Endothelial cell of umbilical vein (primary cell): ENCODE results near the gene SCAPER. TPM values are rescaled to one million over a fixed set of nuclear protein-coding genes. Genes with fewer than 3 reads are reported as not detected.

ENCODE experiments used
- BruUV-seq: library from RNA; stranded (reverse); fragments of 400-500 nt; replicated peaks from 2 replicates; lab custom pipeline; 2021; lab: Mats Ljungman, UMichigan
- CTCF ChIA-PET: fragments of 300-600, 350-600 bp; sonication (Branson Sonifier 250); formaldehyde crosslinking; loops from one replicate; lab custom pipeline; 2021; ENCODE audit warnings: antibody characterized with exemption, inconsistent platforms; lab: Charles Lee
- POLR2A ChIA-PET: fragments of 300-600, 350-600 bp; sonication (Branson Sonifier 250); formaldehyde crosslinking; loops from one replicate; lab custom pipeline; 2021; ENCODE audit warnings: antibody characterized with exemption, inconsistent platforms; lab: Charles Lee
- DNase-seq: peaks from one replicate; pipeline ENCODE4 v3.0.0-alpha.2; 2011; ENCODE audit warnings: low read depth, low spot score
- FAIRE-seq: peaks from 2 replicates; lab custom pipeline; 2011; peaks lifted over from hg19 to GRCh38; lab: Jason Lieb, UNC
- H2AFZ ChIP-seq: 2 replicates; pipeline ENCODE4 v1.6.0; 2012; ENCODE audit warnings: low read depth, low read length, control low read depth, inconsistent platforms
- H3K27ac ChIP-seq: 2 replicates; pipeline ENCODE4 v1.5.1; 2011; ENCODE audit warnings: low read depth, mild to moderate bottlenecking, control low read depth, low read length, moderate library complexity; ENCODE audit not compliant: insufficient read depth
- H3K27me3 ChIP-seq, 2 experiments: 2 replicates each; pipeline versions ENCODE4 v1.6.0 to v1.6.1; 2011; ENCODE audit warnings: low read length in 2 of 2, mixed read lengths in 1 of 2; ENCODE audit not compliant: control insufficient read depth in 2 of 2, insufficient read depth in 2 of 2
- H3K36me3 ChIP-seq, 2 experiments: 2 replicates in 1 of 2; 3 replicates in 1 of 2; pipeline ENCODE4 v1.5.1; 2011; ENCODE audit warnings: low read length in 2 of 2, mild to moderate bottlenecking in 1 of 2, moderate library complexity in 1 of 2; ENCODE audit not compliant: control insufficient read depth in 2 of 2, insufficient read depth in 2 of 2; ENCODE audit errors: extremely low read depth in 1 of 2
- H3K4me1 ChIP-seq: 3 replicates; pipeline ENCODE4 v1.5.1; 2011; ENCODE audit warnings: mild to moderate bottlenecking, low read length; ENCODE audit not compliant: control insufficient read depth, insufficient read depth; ENCODE audit errors: extremely low read depth
- H3K4me2 ChIP-seq: 2 replicates; pipeline ENCODE4 v1.6.1; 2011; ENCODE audit warnings: low read length, control low read depth, mixed read lengths; ENCODE audit not compliant: insufficient read depth
- H3K4me3 ChIP-seq, 3 experiments: fragments of 200-600 bp in 1 of 3; sonication (generic), shearing (Covaris generic) in 1 of 3; replicated peaks in 1 of 3; 2 replicates each; pipeline ENCODE4 v1.5.1; 2011 to 2016; ENCODE audit warnings: control low read depth in 3 of 3, low read length in 3 of 3, mild to moderate bottlenecking in 2 of 3, inconsistent platforms in 1 of 3, low read depth in 1 of 3, moderate library complexity in 1 of 3; ENCODE audit not compliant: insufficient read depth in 1 of 3
- H3K79me2 ChIP-seq: 2 replicates; pipeline ENCODE4 v1.6.0; 2012; ENCODE audit warnings: low read length, inconsistent platforms; ENCODE audit not compliant: control insufficient read depth, insufficient read depth
- H3K9ac ChIP-seq: replicated peaks from 2 replicates; pipeline ENCODE3; 2011; ENCODE audit warnings: low read length, control low read depth; ENCODE audit not compliant: insufficient read depth; ENCODE audit errors: extremely low read depth
- H3K9me1 ChIP-seq: replicated peaks from 3 replicates; pipeline ENCODE4 v1.6.0; 2011; ENCODE audit warnings: mild to moderate bottlenecking, low read length; ENCODE audit not compliant: control insufficient read depth, insufficient read depth; ENCODE audit errors: extremely low read depth
- H3K9me3 ChIP-seq: replicated peaks from 2 replicates; pipeline ENCODE4 v1.5.1; 2012; ENCODE audit warnings: low read length, inconsistent platforms; ENCODE audit not compliant: control insufficient read depth, insufficient read depth
- H4K20me1 ChIP-seq: replicated peaks from 2 replicates; pipeline ENCODE3; 2011; ENCODE audit warnings: mild to moderate bottlenecking, low read length; ENCODE audit not compliant: control insufficient read depth, insufficient read depth; ENCODE audit errors: extremely low read depth
- EZH2 ChIP-seq: IDR thresholded peaks from 2 replicates; pipeline ENCODE4 v1.6.1; 2012; ENCODE audit warnings: borderline replicate concordance, low read depth, mild to moderate bottlenecking, moderate library complexity, low read length, inconsistent platforms; ENCODE audit not compliant: severe bottlenecking
- FOS ChIP-seq: IDR thresholded peaks from 2 replicates; pipeline ENCODE4 v1.6.1; 2011; ENCODE audit warnings: mild to moderate bottlenecking, low read length, moderate library complexity, borderline replicate concordance; ENCODE audit not compliant: insufficient read depth
- GATA2 ChIP-seq: IDR thresholded peaks from 2 replicates; pipeline ENCODE4 v1.7.0; 2011; ENCODE audit warnings: low read depth, mild to moderate bottlenecking, moderate library complexity, mixed read lengths, low read length; ENCODE audit not compliant: insufficient read length, insufficient read depth
- JUN ChIP-seq: IDR thresholded peaks from 2 replicates; pipeline ENCODE4 v1.6.1; 2011; ENCODE audit warnings: borderline replicate concordance, low read depth; ENCODE audit not compliant: insufficient read length, insufficient read depth
- MYC ChIP-seq: IDR thresholded peaks from one replicate; pipeline ENCODE4 v1.6.1; 2011; ENCODE audit warnings: mild to moderate bottlenecking, low read depth, low read length
- POLR2A ChIP-seq: IDR thresholded peaks from 2 replicates; pipeline ENCODE4 v1.6.1; 2012; ENCODE audit warnings: low read depth, mild to moderate bottlenecking, control low read depth, low read length
- POLR2AphosphoS5 ChIP-seq: IDR thresholded peaks from 2 replicates; pipeline ENCODE4 v1.6.1; 2012; ENCODE audit warnings: low read depth, mild to moderate bottlenecking, control low read depth, low read length, moderate library complexity; ENCODE audit not compliant: insufficient read depth
- dilution Hi-C: fragments of 300-500 bp; cut with MboI; formaldehyde crosslinking; loops from one replicate; pipeline ENCODE4 v1.15.0; 2019; ENCODE audit warnings: low sequenced_read_pairs; ENCODE audit not compliant: extremely low pct_ligation_motif_present
- intact Hi-C: fragments of 100-400 bp; cut with micrococcal nuclease; formaldehyde crosslinking; loops from one replicate; pipeline ENCODE4 v1.10.0; 2022
- polyA plus RNA-seq, 4 experiments: library from polyadenylated mRNA; depleted of rRNA in 3 of 4; stranded (reverse) in 3 of 4; unstranded in 1 of 4; fragments of >200 nt; gene quantifications; 2 replicates each; pipeline versions ENCODE4 v1.2.1 to v1.2.3, GENCODE V29; 2011 to 2012; ENCODE audit warnings: missing spikeins in 1 of 4
- total RNA-seq: library from RNA; stranded (reverse); gene quantifications from 2 replicates; pipeline ENCODE4 v1.2.3, GENCODE V29; 2021
- TF ChIP-seq, protein P1 (sequence below): IDR thresholded peaks from 2 replicates; pipeline ENCODE4 v1.6.1; 2011; ENCODE audit not compliant: insufficient read depth, insufficient read length
- TF ChIP-seq, protein P2 (sequence below), 2 donors: IDR thresholded peaks; 1 replicate in 1 of 2; 2 replicates in 1 of 2; pipeline ENCODE4 v1.5.1; 2011; ENCODE audit warnings: low read length in 2 of 2, mild to moderate bottlenecking in 2 of 2, moderate library complexity in 2 of 2, control low read depth in 1 of 2, inconsistent platforms in 1 of 2, low read depth in 1 of 2; ENCODE audit not compliant: insufficient read depth in 1 of 2; ENCODE audit errors: extremely low read depth in 1 of 2

SCAPER gene
- total and polyA plus RNA-seq, 2 donors (not counting 3 experiments of a cell fraction or from before 2014, with no cell fraction given), result 2.7 to 12.7 TPM

DNA sequence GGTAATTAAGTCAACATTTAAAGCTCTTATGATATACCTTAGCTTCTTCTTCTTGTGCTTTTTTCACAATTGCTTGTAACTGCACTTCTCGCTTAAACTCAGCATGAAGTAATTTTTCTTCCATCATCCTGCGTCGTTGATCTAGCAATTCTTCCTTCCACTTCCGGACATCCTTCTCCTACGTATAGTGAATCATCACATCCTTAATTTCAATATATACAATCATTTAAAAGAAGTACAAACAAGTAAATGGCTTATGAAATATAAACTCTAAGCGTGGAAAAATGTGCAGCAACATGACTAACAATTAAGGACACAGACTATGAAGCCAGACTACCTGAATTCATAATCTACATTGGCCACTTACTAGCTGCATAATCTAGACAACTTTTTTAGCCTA is 151.4 kb downstream of the SCAPER start:
- Histone ChIP-seq H3K4me3 (no peak overlapping the region), H3K9me3 (no peaks in the 10 kb centered on the region), H3K27ac (no peak overlapping the region), H3K4me2 (no peak overlapping the region), H3K9ac (no peak overlapping the region), H3K9me1 (no peaks in the 10 kb centered on the region), H3K27me3 (no peaks in the 10 kb centered on the region), H3K36me3 (no peaks in the 10 kb centered on the region), H2AFZ (no peak overlapping the region), H3K4me1 (no peaks in the 10 kb centered on the region), H3K79me2 (no peaks in the 10 kb centered on the region), H4K20me1 (no peaks in the 10 kb centered on the region)
- intact Hi-C loops (no loop called here), dilution Hi-C loops (no loop called here)
- CTCF ChIA-PET, result no interaction called here
- POLR2A ChIA-PET, result no interaction called here
- TF ChIP-seq JUN (no peak), EZH2 (no peak), MYC (no peak), FOS (no peak), POLR2AphosphoS5 (no peak), GATA2 (no peak), POLR2A (no peak)
- TF ChIP-seq, protein P1, sequence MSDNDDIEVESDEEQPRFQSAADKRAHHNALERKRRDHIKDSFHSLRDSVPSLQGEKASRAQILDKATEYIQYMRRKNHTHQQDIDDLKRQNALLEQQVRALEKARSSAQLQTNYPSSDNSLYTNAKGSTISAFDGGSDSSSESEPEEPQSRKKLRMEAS, result no peak
- TF ChIP-seq, protein P2, sequence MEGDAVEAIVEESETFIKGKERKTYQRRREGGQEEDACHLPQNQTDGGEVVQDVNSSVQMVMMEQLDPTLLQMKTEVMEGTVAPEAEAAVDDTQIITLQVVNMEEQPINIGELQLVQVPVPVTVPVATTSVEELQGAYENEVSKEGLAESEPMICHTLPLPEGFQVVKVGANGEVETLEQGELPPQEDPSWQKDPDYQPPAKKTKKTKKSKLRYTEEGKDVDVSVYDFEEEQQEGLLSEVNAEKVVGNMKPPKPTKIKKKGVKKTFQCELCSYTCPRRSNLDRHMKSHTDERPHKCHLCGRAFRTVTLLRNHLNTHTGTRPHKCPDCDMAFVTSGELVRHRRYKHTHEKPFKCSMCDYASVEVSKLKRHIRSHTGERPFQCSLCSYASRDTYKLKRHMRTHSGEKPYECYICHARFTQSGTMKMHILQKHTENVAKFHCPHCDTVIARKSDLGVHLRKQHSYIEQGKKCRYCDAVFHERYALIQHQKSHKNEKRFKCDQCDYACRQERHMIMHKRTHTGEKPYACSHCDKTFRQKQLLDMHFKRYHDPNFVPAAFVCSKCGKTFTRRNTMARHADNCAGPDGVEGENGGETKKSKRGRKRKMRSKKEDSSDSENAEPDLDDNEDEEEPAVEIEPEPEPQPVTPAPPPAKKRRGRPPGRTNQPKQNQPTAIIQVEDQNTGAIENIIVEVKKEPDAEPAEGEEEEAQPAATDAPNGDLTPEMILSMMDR (IDR thresholded peaks at IDR 0.05; ENCODE audit: extremely low read depth in 1 of 2, insufficient read depth in 1 of 2, low read depth in 1 of 2, low read length in 2 of 2), result no peak
- FAIRE-seq (no peak), DNase-seq (peak; percentile 20)
- no TSS peak for BruUV-seq
